ENCODE measurements around the gene SKIC8. TPM values are rescaled to one million over a fixed set of nuclear protein-coding genes. Genes with fewer than 3 reads are reported as not detected.

Gene SKIC8
- total RNA-seq (2014; rRNA removed; shearing (Covaris generic)): 327 and 343 TPM in 2 replicates
- polyA plus RNA-seq (2015; cell fraction: cytosol; rRNA removed): 295 and 305 TPM in 2 replicates
- polyA plus RNA-seq (2015; cell fraction: nucleus; rRNA removed): 375 and 468 TPM in 2 replicates

DNA sequence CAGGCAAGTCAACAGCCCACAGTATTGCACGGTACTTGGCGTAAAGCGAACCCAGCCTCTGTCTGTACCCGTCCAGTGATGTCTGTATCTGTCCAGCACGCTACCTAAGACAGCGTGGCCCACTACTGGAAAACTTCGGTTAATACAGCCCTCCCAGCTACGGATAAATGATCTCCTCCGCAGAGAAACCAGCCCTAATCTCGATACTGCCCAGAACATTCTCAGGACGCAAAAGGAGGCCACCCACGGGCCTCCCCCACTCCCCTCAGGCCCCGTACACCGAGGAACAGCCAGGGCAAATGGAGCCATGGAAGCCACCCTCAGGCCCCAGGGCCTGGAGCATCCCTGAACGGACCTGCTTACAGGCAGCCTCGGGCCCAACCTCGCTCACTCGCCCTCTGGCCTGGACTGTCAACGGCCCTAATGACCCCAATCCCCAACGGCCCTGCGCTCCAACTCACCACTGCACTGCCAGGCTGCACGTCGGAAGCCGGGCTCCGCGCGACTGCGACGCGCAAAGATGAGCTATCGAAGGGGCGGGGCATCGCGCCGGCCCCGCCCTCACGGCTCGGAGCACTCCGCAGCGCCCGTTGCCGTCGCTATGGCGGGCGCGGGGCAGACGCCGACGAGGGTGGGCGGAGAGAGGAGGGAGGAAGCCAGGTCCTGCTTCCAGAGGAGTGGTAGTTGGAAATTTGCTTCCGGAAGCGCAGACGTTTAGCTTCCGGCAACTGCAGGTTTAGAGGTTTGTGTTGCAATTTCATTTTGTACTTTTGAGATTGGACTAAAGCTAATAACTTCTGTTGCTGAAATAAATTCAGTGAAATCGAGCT is at the start of gene SKIC8:
SKIC8 (minus strand) TSS at position 509 of the 830 bp plus-strand sequence. CDS start 3,923 bp downstream, outside the sequence.
- in situ Hi-C loops (cut with HindIII; ENCODE audit: low pct_unique_long_range_greater_than_20kb, low sequenced_read_pairs): no loop called here
- DNase-seq (ENCODE audit: low read depth, low spot score): peak; percentile 94

DNA sequence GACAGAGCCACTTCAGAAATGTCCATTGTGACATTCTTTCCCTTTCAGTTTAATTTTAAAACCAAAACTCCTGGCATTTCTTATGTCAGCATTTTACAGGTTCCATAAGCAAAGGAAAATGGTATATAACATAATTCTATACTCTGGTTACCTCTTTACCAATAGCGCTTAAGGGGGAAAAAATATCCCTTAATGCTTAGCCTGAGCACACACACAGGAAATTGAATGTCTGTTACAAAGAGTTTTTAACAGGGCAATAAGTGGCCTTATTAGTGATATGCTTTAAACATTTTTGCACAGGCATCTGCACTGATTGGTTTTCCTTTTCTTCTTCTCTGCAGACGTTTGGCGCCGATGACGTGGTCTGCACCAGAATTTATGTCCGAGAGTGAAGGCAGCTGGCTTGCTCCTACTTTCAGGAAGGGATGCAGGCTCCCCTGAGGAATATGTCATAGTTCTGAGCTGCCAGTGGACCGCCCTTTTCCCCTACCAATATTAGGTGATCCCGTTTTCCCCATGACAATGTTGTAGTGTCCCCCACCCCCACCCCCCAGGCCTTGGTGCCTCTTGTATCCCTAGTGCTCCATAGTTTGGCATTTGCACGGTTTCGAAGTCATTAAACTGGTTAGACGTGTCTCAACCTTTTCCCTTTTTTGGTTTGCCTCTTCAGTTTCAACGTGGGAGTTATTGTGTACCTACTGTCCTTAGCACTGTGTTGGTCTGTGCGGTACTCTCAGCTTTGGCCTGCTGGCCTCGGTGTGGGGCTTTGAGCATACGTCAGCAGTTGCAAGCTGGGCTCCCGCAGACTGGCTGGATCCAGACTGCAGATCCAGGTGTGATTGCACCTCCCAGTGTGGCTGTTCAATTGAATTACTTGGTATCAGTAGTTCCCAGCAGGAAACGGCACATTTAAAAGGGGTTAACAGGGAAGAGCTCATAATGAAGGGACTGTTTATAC is 48.5 kb upstream of the SKIC8 start:
- in situ Hi-C loops (cut with HindIII; ENCODE audit: low pct_unique_long_range_greater_than_20kb, low sequenced_read_pairs): no loop called here
- no peak for DNase-seq (ENCODE audit: low read depth, low spot score)

GRCh38 chr15:78345396-78346125 is 46.2 kb upstream of the SKIC8 start:
- DNase-seq (ENCODE audit: low read depth, low spot score): peak; percentile 50
- in situ Hi-C loops (cut with HindIII; ENCODE audit: low pct_unique_long_range_greater_than_20kb, low sequenced_read_pairs): no loop called here

DNA sequence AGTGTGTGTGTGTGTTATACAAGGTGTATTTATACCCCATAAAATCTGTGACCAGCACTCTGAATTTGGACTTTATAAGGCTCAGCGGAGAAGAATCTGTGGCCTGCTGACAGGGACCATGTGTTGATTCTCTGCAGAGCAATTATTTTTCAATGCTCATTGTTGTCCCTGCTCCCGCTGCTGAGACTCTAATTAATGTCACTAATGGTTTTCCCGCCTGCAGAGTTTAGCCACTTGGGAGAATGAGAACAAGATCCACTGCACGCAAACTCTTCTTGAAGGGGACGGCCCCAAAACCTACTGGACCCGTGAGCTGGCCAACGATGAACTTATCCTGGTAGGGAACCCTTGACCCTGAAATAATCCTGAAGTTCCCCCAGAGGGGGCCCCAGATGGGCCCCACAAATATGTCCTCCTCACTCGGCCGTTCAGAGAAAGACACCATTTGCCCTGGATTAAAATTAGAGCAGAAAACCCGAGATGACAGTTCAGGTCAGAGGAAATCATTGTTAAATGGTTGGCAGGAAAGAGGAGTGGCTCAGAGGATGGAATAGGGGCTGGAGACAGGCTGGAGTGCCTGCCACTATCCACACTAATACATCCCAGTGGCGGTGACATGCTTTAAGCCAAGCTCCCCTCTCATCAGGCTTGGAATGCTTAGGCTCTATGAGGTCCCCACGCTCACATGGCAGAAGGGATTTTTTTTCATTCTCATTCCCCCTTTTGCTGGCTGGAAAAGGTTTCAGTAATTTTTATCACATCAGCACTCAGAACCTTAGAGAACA is 44.1 kb upstream of the SKIC8 start:
- in situ Hi-C loops (cut with HindIII; ENCODE audit: low pct_unique_long_range_greater_than_20kb, low sequenced_read_pairs): no loop called here
- DNase-seq (ENCODE audit: low read depth, low spot score): no peak

GRCh38 chr15:78342021-78342420 is 42.6 kb upstream of the SKIC8 start:
- no peak for DNase-seq (ENCODE audit: low read depth, low spot score)
- in situ Hi-C loops (cut with HindIII; ENCODE audit: low pct_unique_long_range_greater_than_20kb, low sequenced_read_pairs): no loop called here

GRCh38 chr15:78341057-78341987 is 41.9 kb upstream of the SKIC8 start:
- in situ Hi-C loops (cut with HindIII; ENCODE audit: low pct_unique_long_range_greater_than_20kb, low sequenced_read_pairs): no loop called here
- DNase-seq (ENCODE audit: low read depth, low spot score): no peak

- DNase-seq (ENCODE audit: low read depth, low spot score): no peak
- in situ Hi-C loops (cut with HindIII; ENCODE audit: low pct_unique_long_range_greater_than_20kb, low sequenced_read_pairs): no loop called here
These were observed 41.0 kb upstream of the SKIC8 start, which contains the start of gene CRABP1 for GRCh38 chr15:78340231-78341056. TSS of gene CRABP1 (plus strand) at chr15:78340353. CDS start at chr15:78340429, 76 bp downstream.

GRCh38 chr15:78339559-78339958 is 40.1 kb upstream of the SKIC8 start:
- DNase-seq (ENCODE audit: low read depth, low spot score): no peak
- in situ Hi-C loops (cut with HindIII; ENCODE audit: low pct_unique_long_range_greater_than_20kb, low sequenced_read_pairs): no loop called here

- in situ Hi-C loops (cut with HindIII; ENCODE audit: low pct_unique_long_range_greater_than_20kb, low sequenced_read_pairs): no loop called here
- no peak for DNase-seq (ENCODE audit: low read depth, low spot score)
These were observed 39.4 kb upstream of the SKIC8 start for GRCh38 chr15:78338781-78339180.

DNA sequence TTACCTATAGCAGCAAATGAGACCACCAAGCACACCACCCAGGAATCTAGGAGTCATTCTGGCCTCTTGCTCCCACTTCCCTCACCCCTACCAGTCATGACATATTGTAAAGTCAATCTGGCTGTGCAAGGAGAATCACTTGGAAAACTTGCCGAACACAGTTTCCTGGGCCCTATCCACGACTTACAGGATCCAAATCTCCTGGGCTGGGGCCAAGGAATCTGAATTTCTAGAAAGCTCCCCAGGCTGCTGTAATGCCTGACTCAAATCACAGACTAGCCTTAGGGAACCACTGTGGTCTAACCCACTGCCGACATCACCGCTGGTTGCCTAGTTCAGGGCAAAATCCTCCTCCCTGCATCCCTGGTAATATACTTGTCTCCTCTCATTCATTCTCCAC is 36.6 kb upstream of the SKIC8 start:
- DNase-seq (ENCODE audit: low read depth, low spot score): no peak
- in situ Hi-C loops (cut with HindIII; ENCODE audit: low pct_unique_long_range_greater_than_20kb, low sequenced_read_pairs): no loop called here

DNA sequence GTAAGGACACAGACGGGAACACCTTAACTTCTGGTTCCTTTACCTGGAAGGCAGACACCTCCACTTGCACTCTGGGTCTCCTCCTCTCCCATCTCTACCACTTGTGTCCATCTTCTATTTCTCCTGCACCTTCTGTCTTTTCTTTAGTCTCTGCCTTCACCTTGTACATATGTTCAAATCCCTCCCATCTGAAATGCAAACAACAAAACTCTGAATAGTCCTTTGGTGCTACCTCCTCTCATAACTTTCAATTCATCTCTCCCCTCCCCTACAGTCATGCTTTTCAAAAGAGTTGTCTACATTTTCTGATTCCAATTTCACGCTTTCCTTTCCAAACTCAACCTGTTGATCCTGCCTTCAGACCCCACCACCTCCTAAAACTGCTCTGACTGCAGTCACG is 35.4 kb upstream of the SKIC8 start:
- DNase-seq (ENCODE audit: low read depth, low spot score): no peak
- in situ Hi-C loops (cut with HindIII; ENCODE audit: low pct_unique_long_range_greater_than_20kb, low sequenced_read_pairs): no loop called here

- in situ Hi-C loops (cut with HindIII; ENCODE audit: low pct_unique_long_range_greater_than_20kb, low sequenced_read_pairs): no loop called here
- DNase-seq (ENCODE audit: low read depth, low spot score): no peak
These were observed 30.2 kb upstream of the SKIC8 start for GRCh38 chr15:78329625-78330024.

GRCh38 chr15:78327466-78327865 is 28.1 kb upstream of the SKIC8 start:
- in situ Hi-C loops (cut with HindIII; ENCODE audit: low pct_unique_long_range_greater_than_20kb, low sequenced_read_pairs): no loop called here
- no peak for DNase-seq (ENCODE audit: low read depth, low spot score)

DNA sequence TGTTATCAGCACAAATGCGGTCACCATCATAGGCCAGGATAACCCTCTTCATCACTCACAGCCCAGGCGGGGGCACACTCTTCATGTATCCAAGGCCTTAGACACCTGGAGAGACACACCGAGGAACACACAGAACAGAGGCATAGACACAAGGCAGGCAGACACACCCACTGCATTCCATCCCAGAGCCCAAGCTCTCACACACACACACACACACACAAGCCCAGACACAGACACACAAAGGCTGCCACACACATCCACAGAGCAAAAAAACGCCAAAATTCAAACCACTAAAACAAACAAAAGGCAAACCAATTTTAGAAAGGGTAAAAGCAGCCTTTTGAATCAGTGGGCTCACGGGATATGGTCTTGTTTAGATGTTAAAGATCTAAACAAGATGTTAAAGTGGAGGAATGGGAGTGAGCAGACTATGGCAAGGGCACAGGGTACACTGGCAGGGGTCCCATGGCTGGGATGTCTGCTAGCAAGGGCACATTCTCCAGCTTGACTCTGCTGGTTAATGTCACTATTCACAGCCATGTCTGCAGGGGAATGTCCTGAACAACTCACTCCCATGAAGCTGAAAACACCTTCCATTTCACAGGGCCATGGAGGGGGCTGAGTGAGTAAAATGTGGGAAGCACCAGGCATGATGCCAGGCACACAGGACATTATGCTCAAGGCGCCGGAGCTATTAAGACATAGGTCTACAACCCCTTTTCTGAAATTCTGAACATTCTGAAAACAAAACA is 25.9 kb upstream of the SKIC8 start:
- DNase-seq (ENCODE audit: low read depth, low spot score): no peak
- in situ Hi-C loops (cut with HindIII; ENCODE audit: low pct_unique_long_range_greater_than_20kb, low sequenced_read_pairs): no loop called here

All from SK-MEL-5 (cell line).